CD4-positive, alpha-beta T cell treated with Interleukin-21 for 1 hour (primary cell): ENCODE results near the gene DLEC1.
"Not testable (repeated sequence)": the region's sequence is repeated elsewhere in the genome, so short reads cannot be mapped to it uniquely, and the experiment has no call there.

Experiments
- DNase-seq: peaks from one replicate; pipeline ENCODE4 v3.0.0-alpha.2; 2020

The DLEC1 gene

GRCh38 chr3:38046027-38046426 lies 7.0 kb downstream of the DLEC1 start:
- no peak for DNase-seq

GRCh38 chr3:38046821-38047220 lies 7.8 kb downstream of the DLEC1 start:
- no peak for DNase-seq

- no peak for DNase-seq
These were observed 8.9 kb downstream of the DLEC1 start for GRCh38 chr3:38047896-38048295.

GRCh38 chr3:38049358-38050126 lies 10.5 kb downstream of the DLEC1 start:
- DNase-seq, result no peak

GRCh38 chr3:38051131-38051530 lies 12.1 kb downstream of the DLEC1 start:
- no peak for DNase-seq

- DNase-seq, result not testable (repeated sequence)
These were observed 14.3 kb downstream of the DLEC1 start for GRCh38 chr3:38053286-38053685.

- DNase-seq, result not testable (repeated sequence)
These were observed 14.9 kb downstream of the DLEC1 start for GRCh38 chr3:38053813-38054498.

GRCh38 chr3:38054499-38055001 lies 15.5 kb downstream of the DLEC1 start:
- no peak for DNase-seq

- DNase-seq, result no peak
These were observed 20.1 kb downstream of the DLEC1 start for GRCh38 chr3:38059148-38059547.

GRCh38 chr3:38059591-38059990 lies 20.6 kb downstream of the DLEC1 start:
- no peak for DNase-seq

GRCh38 chr3:38062809-38063208 lies 23.8 kb downstream of the DLEC1 start:
- DNase-seq, result no peak

- DNase-seq, result not testable (repeated sequence)
These were observed 25.4 kb downstream of the DLEC1 start for GRCh38 chr3:38064453-38064852.

GRCh38 chr3:38067508-38068233 lies 28.7 kb downstream of the DLEC1 start:
- DNase-seq, result no peak

- DNase-seq, result no peak
These were observed 31.0 kb downstream of the DLEC1 start for GRCh38 chr3:38070013-38070412.

- DNase-seq, result not testable (repeated sequence)
These were observed 38.1 kb downstream of the DLEC1 start for GRCh38 chr3:38077073-38077472.

GRCh38 chr3:38082296-38082695 lies 43.3 kb downstream of the DLEC1 start:
- not testable (repeated sequence) for DNase-seq

GRCh38 chr3:38083254-38083653 lies 44.2 kb downstream of the DLEC1 start:
- not testable (repeated sequence) for DNase-seq

- DNase-seq, result no peak
These were observed 44.9 kb downstream of the DLEC1 start for GRCh38 chr3:38083871-38084333.

GRCh38 chr3:38084334-38085310 lies 45.6 kb downstream of the DLEC1 start:
- DNase-seq, result peak; percentile 25

GRCh38 chr3:38085311-38085942 lies 46.4 kb downstream of the DLEC1 start:
- no peak for DNase-seq

GRCh38 chr3:38085943-38086324 lies 46.9 kb downstream of the DLEC1 start:
- DNase-seq, result no peak

- DNase-seq, result no peak
These were observed 47.5 kb downstream of the DLEC1 start for GRCh38 chr3:38086496-38086895.
